Measurements from ENCODE around the gene AK8.
"Not testable (repeated sequence)": the region's sequence is repeated elsewhere in the genome, so short reads cannot be mapped to it uniquely, and the experiment has no call there.

Gene AK8

DNA sequence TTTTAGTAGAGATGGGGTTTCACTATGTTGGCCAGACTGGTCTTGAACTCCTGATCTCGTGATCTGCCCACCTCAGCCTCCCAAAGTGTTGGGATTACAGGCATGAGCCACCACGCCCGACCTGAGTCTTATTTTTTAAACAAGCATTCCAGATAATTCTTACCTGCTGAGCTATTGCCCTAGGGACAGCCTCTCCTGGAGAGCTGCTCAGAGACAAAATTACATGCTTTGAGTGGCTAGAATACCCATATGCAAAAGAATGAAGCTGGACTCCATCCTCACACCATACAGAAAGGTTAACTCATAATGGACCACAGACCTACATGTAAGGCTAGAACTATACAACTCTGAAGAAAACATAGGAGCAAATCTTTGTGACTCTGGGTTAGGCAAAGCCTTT lies 166.2 kb downstream of the AK8 start:
- DNase-seq (ENCODE audit: low read depth in 2 of 2): no peak

DNA sequence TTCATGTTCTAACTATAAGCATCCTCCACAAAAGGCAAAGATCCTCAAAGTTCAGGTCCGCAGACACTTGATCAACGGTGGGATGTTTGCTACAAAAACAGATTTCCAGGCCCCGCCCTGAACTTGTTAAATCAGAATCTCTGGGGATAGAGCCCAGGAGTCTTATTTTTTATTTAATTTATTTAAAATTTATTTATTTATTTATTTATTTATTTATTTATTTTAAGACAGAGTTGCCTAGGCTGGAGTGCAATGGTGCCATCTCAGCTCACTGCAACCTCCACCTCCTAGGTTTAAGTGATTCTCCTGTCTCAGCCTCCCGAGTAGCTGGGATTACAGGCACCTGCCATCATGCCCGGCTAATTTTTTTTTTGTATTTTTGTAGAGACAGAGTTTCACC lies 166.9 kb downstream of the AK8 start:
- not testable (repeated sequence) for DNase-seq (ENCODE audit: low read depth in 2 of 2)

DNA sequence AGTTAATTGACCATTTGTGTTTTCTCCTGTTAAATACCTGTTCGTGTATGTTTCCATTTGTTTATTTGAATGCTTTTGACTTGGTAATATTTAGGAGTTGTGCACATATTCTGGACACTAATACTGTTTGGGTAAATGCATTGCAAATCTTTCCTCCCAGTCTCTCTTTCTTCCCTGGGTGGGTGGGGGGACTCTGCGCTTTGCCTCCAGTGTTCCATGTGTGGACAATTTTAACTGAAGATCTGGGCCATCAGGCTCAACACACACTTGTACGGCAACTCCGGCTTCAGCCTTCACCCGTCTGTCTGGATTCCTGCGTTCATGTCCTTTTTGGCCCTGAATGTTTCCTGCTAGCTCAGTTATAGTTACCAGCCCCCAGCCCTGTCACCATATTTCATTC lies 167.8 kb downstream of the AK8 start:
- DNase-seq (ENCODE audit: low read depth in 2 of 2): no peak

DNA sequence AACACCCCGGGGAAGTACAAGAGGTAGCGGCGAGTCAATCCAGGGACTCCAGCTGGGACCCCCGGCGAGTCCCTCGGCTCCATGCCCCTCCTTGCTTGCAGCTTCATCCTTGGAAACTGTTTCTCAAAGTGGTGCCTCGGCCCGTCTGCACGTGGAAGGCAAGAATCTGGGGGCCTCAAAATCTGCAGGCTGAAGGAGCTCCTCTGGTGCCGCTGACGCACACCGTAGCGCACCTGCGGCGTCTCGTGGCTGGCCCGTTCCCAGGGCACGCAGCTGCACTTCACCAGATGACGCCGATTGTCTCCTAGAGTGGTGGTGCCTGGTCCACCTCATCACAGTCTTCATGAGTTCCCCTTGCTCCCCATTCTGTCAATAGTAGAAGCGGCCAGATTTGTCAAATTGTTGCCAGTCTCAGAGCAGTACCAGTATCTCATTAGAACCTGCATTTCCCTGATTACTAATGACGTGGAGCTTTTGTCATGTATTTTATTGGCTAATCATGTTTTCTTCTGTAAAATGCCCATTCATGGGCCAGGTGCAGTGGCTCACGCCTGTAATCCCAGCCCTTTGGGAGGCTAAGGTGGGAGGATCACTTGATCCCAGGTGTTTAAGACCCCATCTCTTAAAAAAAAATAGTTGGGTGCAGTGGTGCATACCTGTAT lies 169.2 kb downstream of the AK8 start:
- no peak for DNase-seq (ENCODE audit: low read depth in 2 of 2)

DNA sequence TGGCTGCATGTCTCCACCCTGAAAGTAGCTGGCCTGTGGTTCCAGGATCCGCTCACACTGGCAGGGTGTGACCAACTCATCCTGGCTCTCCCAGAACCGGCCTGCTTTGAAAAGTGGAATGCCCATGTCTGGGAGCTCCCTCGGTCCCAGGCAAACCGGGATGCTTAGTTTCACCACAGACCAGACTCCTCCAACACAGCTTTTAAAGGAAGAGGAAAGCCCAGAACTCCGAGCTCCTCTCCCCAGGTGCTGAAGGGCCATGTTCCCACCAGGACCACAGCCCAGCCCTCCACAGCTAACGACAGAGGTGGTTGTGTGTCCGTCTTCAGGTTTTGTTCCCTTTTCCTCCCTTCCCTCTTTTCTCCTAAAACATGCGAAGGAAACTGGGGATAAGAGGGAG lies 169.8 kb downstream of the AK8 start:
- DNase-seq (ENCODE audit: low read depth in 2 of 2): no peak

DNA sequence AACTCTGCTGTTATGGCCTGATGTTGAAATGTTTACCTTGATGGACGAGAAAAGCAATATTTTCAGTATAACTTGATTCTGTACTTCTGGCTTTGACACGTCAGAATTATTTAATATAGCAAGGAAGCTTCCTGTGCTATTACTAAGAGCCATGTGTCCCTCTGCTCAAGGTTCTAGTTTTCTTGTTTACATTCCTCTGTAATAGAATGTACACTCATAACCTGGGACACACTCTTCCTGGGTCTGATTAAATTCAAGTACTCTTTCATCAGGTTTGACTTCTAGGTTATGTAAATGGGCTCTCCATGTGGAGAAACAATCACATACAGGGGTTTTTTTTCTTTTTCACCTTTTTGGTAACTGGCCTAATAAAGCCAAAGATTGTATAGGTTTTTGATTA lies 174.7 kb downstream of the AK8 start:
- no peak for DNase-seq (ENCODE audit: low read depth in 2 of 2)

DNA sequence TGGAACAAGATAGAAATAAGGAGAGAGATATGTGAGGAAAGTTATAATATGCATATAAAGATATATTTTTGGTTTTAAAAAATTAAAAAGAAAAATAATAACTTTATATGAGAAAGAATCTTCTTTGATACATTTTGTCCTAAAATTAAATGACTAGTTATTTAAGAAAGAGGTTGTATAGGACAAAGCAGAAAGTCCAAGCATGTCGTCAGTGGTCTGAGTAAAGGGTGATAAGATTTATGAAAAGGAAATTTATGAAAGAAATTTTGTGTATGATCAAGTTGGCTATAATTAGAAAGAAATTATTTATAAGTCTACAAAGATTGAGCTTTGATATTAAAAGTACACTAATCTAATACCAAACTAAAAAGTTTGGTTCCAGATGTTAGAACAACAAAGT lies 175.8 kb downstream of the AK8 start:
- DNase-seq (ENCODE audit: low read depth in 2 of 2): no peak

DNA sequence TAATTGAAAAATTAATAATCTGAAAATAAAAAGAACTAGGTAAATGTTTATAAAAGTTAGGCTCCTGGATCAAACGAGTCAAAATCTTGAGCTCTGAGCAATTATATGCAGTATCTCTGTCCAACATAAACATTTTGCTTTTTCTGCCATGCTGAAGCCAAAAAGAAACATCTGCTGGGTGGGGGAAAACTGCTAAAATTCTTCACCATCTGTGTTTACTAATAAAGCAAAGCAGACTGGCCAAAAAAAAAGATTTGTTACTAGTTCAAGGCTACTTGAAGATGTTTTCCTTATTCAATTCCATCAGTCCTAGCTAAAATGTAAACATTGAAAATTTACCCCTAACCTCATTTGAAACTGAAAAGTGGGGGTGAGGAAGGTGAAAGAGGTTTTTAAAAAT lies 178.1 kb downstream of the AK8 start:
- DNase-seq (ENCODE audit: low read depth in 2 of 2): no peak

DNA sequence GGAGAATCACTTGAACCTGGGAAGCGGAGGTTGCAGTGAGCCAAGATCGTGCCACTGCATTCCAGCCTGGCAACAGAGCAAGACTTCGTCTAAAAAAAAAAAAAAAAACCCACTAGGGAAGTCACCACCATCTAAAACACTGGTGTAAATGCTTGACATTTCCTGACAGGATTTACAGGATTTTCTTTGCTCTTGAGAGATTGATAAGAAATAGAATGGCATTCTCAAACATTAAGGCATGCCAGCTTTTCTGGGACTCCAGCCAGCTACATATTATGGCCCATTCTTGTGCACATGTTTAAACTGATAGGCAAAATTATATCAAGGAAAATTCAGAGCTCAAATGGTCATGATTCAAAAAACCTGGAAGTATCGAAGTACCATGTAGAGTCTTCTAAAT lies 179.1 kb downstream of the AK8 start:
- DNase-seq (ENCODE audit: low read depth in 2 of 2): no peak

DNA sequence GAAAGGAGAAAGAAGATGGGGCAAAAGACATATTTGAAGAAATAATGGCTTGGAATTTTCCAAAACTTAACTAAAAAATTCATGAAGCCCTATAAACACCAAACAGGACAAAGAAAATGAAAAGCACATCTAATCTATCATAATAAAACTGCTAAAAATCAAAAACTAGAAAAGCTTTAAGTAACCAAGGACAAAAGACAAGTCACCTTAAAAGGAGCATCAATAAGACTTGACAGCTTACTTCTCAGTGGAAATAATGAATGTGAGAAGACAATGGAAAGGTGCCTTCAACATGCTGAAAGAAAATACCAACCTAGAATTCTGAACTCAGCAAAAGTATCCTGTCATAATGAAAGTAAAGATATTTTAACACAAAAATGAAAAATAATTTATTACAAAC lies 180.9 kb downstream of the AK8 start:
- no peak for DNase-seq (ENCODE audit: low read depth in 2 of 2)

DNA sequence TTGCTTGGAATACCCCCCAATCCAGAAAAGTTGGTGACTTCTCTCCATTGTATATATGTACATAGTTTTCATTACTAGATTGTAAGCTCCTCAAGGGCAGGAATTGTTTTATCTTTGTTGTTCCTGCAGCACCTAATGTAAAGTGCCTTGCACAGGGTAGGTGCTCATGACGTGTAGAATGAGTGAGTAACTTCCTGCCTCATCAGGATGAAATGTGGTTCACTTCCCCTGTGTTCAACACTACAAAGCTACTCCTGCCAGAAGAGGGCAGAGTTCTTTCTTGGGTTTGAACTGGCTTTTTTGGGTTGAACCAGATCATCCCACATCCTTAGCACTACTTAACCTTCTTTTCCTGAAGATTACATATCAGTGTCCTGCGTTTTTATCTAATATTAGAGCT lies 183.9 kb downstream of the AK8 start:
- peak in 1 of 2 donors; percentile 3 for DNase-seq (ENCODE audit: low read depth in 2 of 2)

DNA sequence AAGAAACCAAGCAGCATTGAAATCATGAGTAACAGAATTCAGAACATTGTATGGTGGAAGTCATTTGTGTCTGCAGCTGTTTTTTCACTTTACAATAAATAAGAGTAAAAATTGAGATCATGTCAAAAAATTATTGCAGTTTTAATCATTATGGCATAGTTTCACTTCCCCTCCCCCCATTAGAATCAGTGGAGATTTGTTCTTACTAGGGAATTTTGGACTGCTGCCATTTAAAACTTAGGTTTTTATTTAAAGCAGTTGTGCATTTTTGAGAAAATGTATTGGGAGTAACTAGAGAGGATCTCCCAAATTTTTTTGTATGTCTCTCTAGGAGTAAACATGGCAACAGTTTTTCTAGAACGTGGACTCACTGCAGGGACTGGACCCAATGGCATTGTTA lies 187.4 kb downstream of the AK8 start:
- no peak for DNase-seq (ENCODE audit: low read depth in 2 of 2)

DNA sequence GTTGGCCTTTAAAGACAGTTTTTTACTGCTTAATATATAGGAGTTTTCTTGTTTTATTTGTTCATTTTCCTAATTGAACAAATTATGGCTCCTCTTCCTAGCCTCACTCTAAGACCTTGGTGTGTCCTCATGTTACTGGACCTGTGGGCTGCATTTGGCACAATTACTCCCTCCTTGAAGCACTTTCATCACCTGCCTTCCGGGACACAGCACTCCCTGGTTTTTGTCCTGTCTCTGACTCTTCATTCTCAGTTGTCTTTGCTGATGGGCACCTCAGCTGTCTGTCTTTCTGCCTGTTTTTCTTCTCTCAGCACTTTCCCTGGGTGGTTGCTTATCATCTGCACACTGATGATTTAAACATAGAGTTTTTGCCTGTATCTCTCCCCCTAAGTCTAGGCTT lies 194.2 kb downstream of the AK8 start:
- DNase-seq (ENCODE audit: low read depth in 2 of 2): no peak

DNA sequence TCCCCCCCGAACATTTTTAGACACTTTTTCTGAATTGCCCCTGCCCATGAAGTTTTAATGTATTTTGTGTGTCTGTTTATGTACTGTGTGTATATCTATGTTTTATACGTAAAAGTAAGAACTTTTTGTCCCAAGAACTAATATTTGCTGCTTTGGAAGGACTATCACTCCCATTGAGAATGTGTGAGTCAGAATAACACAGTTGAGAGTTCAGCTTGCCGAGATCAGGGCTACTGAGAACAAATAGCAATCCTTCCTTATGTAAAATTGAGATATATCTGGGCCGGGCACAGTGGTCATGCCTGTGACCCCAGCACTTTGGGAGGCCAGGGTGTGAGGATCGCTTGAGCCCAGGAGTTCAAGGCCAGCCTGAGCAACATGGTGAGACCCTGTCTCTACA lies 196.5 kb downstream of the AK8 start:
- no peak for DNase-seq (ENCODE audit: low read depth in 2 of 2)

DNA sequence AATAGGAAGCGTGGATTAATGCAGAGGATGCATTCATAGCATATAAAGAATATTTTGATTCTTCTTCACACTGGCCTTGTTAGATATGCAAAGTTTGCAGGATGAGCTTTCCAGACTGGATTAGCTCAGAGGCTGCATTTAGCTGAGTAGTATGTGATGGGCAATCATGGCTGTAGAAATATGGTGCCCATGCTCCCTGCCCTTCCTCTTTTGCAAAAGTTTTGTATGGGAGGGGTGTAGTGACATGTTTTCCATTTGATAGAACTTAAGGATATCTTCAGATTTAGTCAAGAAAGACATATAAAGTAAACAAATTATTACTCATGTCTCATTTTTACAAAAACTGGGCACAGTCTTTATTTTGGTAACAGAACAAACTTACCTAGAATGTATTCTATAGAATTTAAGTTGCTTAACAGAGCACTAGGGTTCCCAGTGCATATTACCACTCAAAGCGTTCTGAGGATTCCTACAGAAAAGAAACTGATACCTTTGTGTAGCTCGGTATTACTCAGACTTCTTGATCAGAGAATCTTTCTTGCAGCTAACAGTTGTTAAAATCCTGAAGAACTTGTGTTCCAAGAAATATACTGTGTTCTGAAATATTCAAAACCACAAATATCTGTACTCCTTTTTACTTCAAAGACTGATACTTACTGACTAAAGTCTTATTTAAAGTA lies 198.0 kb downstream of the AK8 start:
- DNase-seq (ENCODE audit: low read depth in 2 of 2): no peak

DNA sequence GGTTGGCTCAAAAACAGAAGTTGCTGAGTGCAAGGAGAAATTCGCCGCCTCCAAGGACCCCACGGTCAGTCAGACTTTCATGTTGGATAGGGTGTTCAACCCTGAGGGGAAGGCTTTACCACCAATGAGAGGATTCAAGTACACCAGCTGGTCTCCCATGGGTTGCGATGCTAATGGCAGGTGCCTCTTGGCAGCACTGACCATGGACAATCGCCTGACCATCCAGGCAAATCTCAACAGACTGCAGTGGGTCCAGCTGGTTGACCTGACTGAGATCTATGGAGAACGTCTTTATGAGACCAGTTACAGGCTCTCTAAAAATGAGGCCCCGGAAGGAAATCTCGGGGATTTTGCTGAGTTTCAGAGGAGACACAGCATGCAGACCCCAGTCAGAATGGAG lies 200.1 kb downstream of the AK8 start:
- DNase-seq (ENCODE audit: low read depth in 2 of 2): no peak
